Memory B cell (primary cell): ENCODE measurements around the gene PPM1D.
"Not testable (repeated sequence)": the region's sequence is repeated elsewhere in the genome, so short reads cannot be mapped to it uniquely, and the experiment has no call there.

ENCODE experiments used
- ATAC-seq: fragments of 150-1000 bp; cut with Tn5 transposase; 2 replicates; pipeline ENCODE4 v1.10.0; 2021; ENCODE audit warnings: low read depth, mild to moderate bottlenecking, moderate library complexity
- DNase-seq, 2 donors: peaks; one replicate each; pipeline ENCODE4 v3.0.0; 2022; ENCODE audit warnings: low spot score in 2 of 2
- H3K27ac Mint-ChIP-seq: one replicate; pipeline ENCODE4 v1.8.0; 2022; ENCODE audit warnings: mild to moderate bottlenecking, moderate library complexity, mixed read lengths
- H3K27me3 Mint-ChIP-seq: one replicate; pipeline ENCODE4 v1.8.0; 2022; ENCODE audit warnings: mixed read lengths
- H3K36me3 Mint-ChIP-seq: one replicate; pipeline ENCODE4 v1.8.0; 2022; ENCODE audit warnings: mild to moderate bottlenecking, mixed read lengths
- H3K4me1 Mint-ChIP-seq: one replicate; pipeline ENCODE4 v1.8.0; 2022; ENCODE audit warnings: mixed read lengths
- H3K4me3 Mint-ChIP-seq: one replicate; pipeline ENCODE4 v1.8.0; 2022; ENCODE audit warnings: mild to moderate bottlenecking, moderate library complexity, mixed read lengths
- H3K9me3 Mint-ChIP-seq: one replicate; pipeline ENCODE4 v1.8.0; 2022; ENCODE audit warnings: mixed read lengths

Gene PPM1D

GRCh38 chr17:60646701-60647100 is 46.7 kb downstream of the PPM1D start:
- Mint-ChIP-seq H3K36me3 (peaks cover 21% of the 10 kb centered on the region), H3K9me3 (no peaks in the 10 kb centered on the region), H3K27ac (no peak overlapping the region), H3K4me3 (no peak overlapping the region), H3K27me3 (no peaks in the 10 kb centered on the region), H3K4me1 (no peaks in the 10 kb centered on the region)
- no peak for DNase-seq
- no peak for ATAC-seq

GRCh38 chr17:60647705-60648104 is 47.7 kb downstream of the PPM1D start:
- Mint-ChIP-seq H3K27me3 (no peaks in the 10 kb centered on the region), H3K36me3 (peaks cover 23% of the 10 kb centered on the region), H3K4me1 (peaks cover 7% of the 10 kb centered on the region), H3K27ac (no peak overlapping the region), H3K4me3 (no peak overlapping the region), H3K9me3 (no peaks in the 10 kb centered on the region)
- DNase-seq = no peak
- no peak for ATAC-seq

- Mint-ChIP-seq H3K36me3 (peaks cover 29% of the 10 kb centered on the region), H3K4me1 (peaks cover 13% of the 10 kb centered on the region), H3K4me3 (no peak overlapping the region), H3K27ac (no peak overlapping the region), H3K9me3 (no peaks in the 10 kb centered on the region), H3K27me3 (no peaks in the 10 kb centered on the region)
- DNase-seq = peak in 1 of 2 donors; percentile 18
- ATAC-seq = peak; percentile 100
Measured at GRCh38 chr17:60652454-60653247, 52.7 kb downstream of the PPM1D start.

GRCh38 chr17:60653569-60653968 is 53.6 kb downstream of the PPM1D start:
- Mint-ChIP-seq H3K36me3 (peaks cover 25% of the 10 kb centered on the region), H3K4me3 (no peak overlapping the region)
- ATAC-seq = no peak

GRCh38 chr17:60656499-60656898 is 56.5 kb downstream of the PPM1D start:
- peaks cover 14% of the 10 kb centered on the region for H3K36me3 Mint-ChIP-seq
- H3K27me3 Mint-ChIP-seq = no peaks in the 10 kb centered on the region
- H3K9me3 Mint-ChIP-seq = no peaks in the 10 kb centered on the region
- H3K4me1 Mint-ChIP-seq = peaks cover 13% of the 10 kb centered on the region
- no peak overlapping the region for H3K27ac Mint-ChIP-seq
- DNase-seq (no peak), ATAC-seq (no peak)
- no peak overlapping the region for H3K4me3 Mint-ChIP-seq

More at GRCh38 chr17:60653569-60653968, 53.6 kb downstream of the PPM1D start:
- peaks cover 13% of the 10 kb centered on the region for H3K4me1 Mint-ChIP-seq
- H3K27me3 Mint-ChIP-seq = no peaks in the 10 kb centered on the region
- H3K27ac Mint-ChIP-seq = no peak overlapping the region
- DNase-seq = no peak
- H3K9me3 Mint-ChIP-seq = no peaks in the 10 kb centered on the region

- Mint-ChIP-seq H3K27me3 (no peaks in the 10 kb centered on the region), H3K4me3 (no peak overlapping the region), H3K36me3 (peaks cover 15% of the 10 kb centered on the region), H3K9me3 (no peaks in the 10 kb centered on the region), H3K27ac (no peak overlapping the region), H3K4me1 (no peaks in the 10 kb centered on the region)
- no peak for ATAC-seq
- DNase-seq = no peak
Measured at GRCh38 chr17:60659156-60659555, 59.2 kb downstream of the PPM1D start.

GRCh38 chr17:60661489-60661888 is 61.5 kb downstream of the PPM1D start:
- Mint-ChIP-seq H3K9me3 (no peaks in the 10 kb centered on the region), H3K4me1 (no peaks in the 10 kb centered on the region), H3K27ac (no peak overlapping the region), H3K4me3 (no peak overlapping the region), H3K27me3 (no peaks in the 10 kb centered on the region), H3K36me3 (peaks cover 18% of the 10 kb centered on the region)
- DNase-seq (no peak), ATAC-seq (no peak)

- no peaks in the 10 kb centered on the region for H3K4me1 Mint-ChIP-seq
- ATAC-seq = no peak
- H3K27me3 Mint-ChIP-seq = no peaks in the 10 kb centered on the region
- peaks cover 14% of the 10 kb centered on the region for H3K36me3 Mint-ChIP-seq
- no peaks in the 10 kb centered on the region for H3K9me3 Mint-ChIP-seq
- H3K27ac Mint-ChIP-seq = no peak overlapping the region
- no peak for DNase-seq
- no peak overlapping the region for H3K4me3 Mint-ChIP-seq
Measured at GRCh38 chr17:60664022-60664421, 64.0 kb downstream of the PPM1D start.

- H3K9me3 Mint-ChIP-seq = no peaks in the 10 kb centered on the region
- H3K27me3 Mint-ChIP-seq = no peaks in the 10 kb centered on the region
- H3K27ac Mint-ChIP-seq = no peak overlapping the region
- peaks cover 11% of the 10 kb centered on the region for H3K36me3 Mint-ChIP-seq
- ATAC-seq (no peak), DNase-seq (no peak)
- H3K4me1 Mint-ChIP-seq = no peaks in the 10 kb centered on the region
- no peak overlapping the region for H3K4me3 Mint-ChIP-seq
Measured at GRCh38 chr17:60665602-60666001, 65.6 kb downstream of the PPM1D start.

GRCh38 chr17:60668741-60669140 is 68.7 kb downstream of the PPM1D start:
- H3K9me3 Mint-ChIP-seq, H3K36me3 Mint-ChIP-seq, ATAC-seq, H3K27ac Mint-ChIP-seq, H3K4me1 Mint-ChIP-seq, DNase-seq, H3K27me3 Mint-ChIP-seq, H3K4me3 Mint-ChIP-seq: not testable (repeated sequence)

- ATAC-seq = no peak
- Mint-ChIP-seq H3K36me3 (no peaks in the 10 kb centered on the region), H3K4me3 (no peak overlapping the region), H3K9me3 (peaks cover 1% of the 10 kb centered on the region), H3K27me3 (no peaks in the 10 kb centered on the region), H3K4me1 (no peaks in the 10 kb centered on the region), H3K27ac (no peak overlapping the region)
- no peak for DNase-seq
Measured at GRCh38 chr17:60671482-60671881, 71.5 kb downstream of the PPM1D start.

GRCh38 chr17:60674637-60675036 is 74.6 kb downstream of the PPM1D start:
- not testable (repeated sequence) for H3K36me3 Mint-ChIP-seq, DNase-seq, H3K4me3 Mint-ChIP-seq, H3K27me3 Mint-ChIP-seq, ATAC-seq, H3K27ac Mint-ChIP-seq, H3K9me3 Mint-ChIP-seq
- peaks cover 14% of the 10 kb centered on the region for H3K4me1 Mint-ChIP-seq

GRCh38 chr17:60675997-60676396 is 76.0 kb downstream of the PPM1D start:
- Mint-ChIP-seq H3K27ac (no peak overlapping the region), H3K4me3 (no peak overlapping the region), H3K27me3 (no peaks in the 10 kb centered on the region), H3K4me1 (peaks cover 14% of the 10 kb centered on the region), H3K36me3 (peaks cover 1% of the 10 kb centered on the region), H3K9me3 (peaks cover 1% of the 10 kb centered on the region)
- no peak for DNase-seq
- ATAC-seq = no peak

GRCh38 chr17:60676758-60677307 is 76.8 kb downstream of the PPM1D start:
- DNase-seq (no peak), ATAC-seq (no peak)
- Mint-ChIP-seq H3K4me1 (peaks cover 14% of the 10 kb centered on the region), H3K4me3 (peak overlapping the region; percentile 99), H3K36me3 (peaks cover 1% of the 10 kb centered on the region), H3K27me3 (no peaks in the 10 kb centered on the region), H3K27ac (peak overlapping the region; percentile 96), H3K9me3 (peaks cover 1% of the 10 kb centered on the region)
